ENCODE measurements around the gene NEDD4L.
"Not testable (repeated sequence)": the region's sequence is repeated elsewhere in the genome, so short reads cannot be mapped to it uniquely, and the experiment has no call there.

Gene NEDD4L

DNA sequence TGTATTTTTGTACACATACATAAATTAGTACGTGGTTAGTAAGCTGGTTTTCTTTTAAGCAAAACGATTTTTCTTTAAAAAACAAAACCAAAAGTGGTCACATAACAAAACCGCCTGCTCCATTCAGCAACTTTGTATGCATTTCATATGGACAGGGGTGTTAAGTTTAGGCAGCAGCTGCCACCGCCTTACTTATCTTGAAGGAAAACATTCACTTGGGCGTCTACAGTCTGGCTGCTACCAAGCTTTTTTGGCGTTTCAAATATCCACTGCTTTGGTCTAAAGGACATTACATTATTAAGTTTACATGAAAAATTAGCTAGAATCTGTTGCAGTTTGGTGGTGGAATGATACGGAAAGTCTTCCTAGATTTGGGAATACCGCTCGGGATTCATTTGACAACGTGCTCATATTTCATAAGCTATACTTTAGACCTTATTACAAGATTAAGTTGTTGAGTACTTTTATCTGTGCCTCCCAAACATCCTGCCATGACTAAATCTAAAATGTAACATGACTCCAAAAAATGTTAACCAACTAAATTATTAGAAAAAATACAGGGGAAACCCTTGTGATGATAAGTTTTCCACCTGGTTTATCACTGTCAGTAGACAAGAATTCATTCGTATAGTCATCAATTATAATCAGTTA, 214.8 kb downstream of the NEDD4L start:
- ChIA-PET POLR2A (no interaction called here), CTCF (no interaction called here)
- no peak for DNase-seq (ENCODE audit: extremely low spot score)
- TF ChIP-seq ELF4 (IDR thresholded peaks at IDR 0.05) (no peak), TARDBP (IDR thresholded peaks at IDR 0.05) (no peak), FOXK2 (IDR thresholded peaks at IDR 0.05) (no peak), NFRKB (IDR thresholded peaks at IDR 0.05) (no peak), L3MBTL2 (conservative IDR thresholded peaks at IDR 0.05) (no peak), ZNF384 (IDR thresholded peaks at IDR 0.05) (no peak), SUZ12 (IDR thresholded peaks at IDR 0.05) (no peak), ARNT (IDR thresholded peaks at IDR 0.05) (no peak), HDGF (IDR thresholded peaks at IDR 0.05; ENCODE audit: borderline replicate concordance) (no peak), FOXM1 (IDR thresholded peaks at IDR 0.05; ENCODE audit: borderline replicate concordance) (no peak), FOXA1 (IDR thresholded peaks at IDR 0.05) (no peak), SP1 (IDR thresholded peaks at IDR 0.05) (no peak), LEF1 (IDR thresholded peaks at IDR 0.05; ENCODE audit: borderline replicate concordance) (no peak), CTBP1 (IDR thresholded peaks at IDR 0.05; ENCODE audit: borderline replicate concordance) (no peak), PKNOX1 (IDR thresholded peaks at IDR 0.05) (no peak)

DNA sequence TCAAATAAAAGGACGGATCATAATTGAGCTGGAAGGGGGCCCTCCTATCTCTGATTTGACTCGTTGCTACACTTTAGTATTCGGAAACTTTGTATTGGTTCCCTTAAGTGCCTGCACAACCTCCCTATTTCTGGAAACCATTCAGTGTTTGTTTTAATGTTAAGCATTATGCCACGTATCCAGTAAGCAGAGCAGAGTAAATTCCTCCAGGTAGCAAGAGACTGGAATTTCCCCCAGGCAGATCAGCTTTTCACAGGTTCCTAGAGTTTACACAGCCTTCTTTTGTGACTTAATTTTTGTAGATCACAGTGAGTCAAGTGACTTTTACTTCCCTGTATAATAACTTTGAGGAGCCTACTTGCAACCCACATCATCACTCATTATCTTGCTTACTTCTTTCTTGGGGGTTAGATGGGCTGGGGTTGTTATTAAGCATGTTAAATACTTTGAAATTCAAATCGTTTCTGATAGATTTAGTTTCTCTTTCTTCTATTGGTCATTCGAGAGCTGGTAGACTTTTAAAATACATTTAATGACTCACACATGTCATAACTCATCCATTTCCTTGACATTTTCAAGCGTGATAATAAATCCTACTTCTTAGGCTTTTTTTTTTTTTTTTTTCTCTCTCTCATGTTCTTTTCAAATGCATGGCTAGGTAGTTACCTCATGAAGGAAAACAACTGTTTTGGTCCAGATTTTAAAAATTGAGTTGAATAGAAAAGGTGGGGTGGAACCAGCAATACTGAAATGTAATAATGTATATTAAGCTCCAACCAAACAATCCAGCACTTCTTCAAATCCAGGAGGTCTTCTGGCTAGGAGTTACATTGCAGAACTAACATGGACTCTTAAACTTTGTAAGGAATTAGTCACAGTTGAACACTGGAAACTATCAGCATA, 219.3 kb downstream of the NEDD4L start:
- ChIA-PET POLR2A (no interaction called here), CTCF (no interaction called here)
- TF ChIP-seq ZNF384 (IDR thresholded peaks at IDR 0.05) (peak; percentile 75), L3MBTL2 (conservative IDR thresholded peaks at IDR 0.05) (no peak), PKNOX1 (IDR thresholded peaks at IDR 0.05) (peak; percentile 80), FOXK2 (IDR thresholded peaks at IDR 0.05) (no peak)
- no peak for DNase-seq (ENCODE audit: extremely low spot score)

GRCh38 chr18:58264075-58264474, 220.0 kb downstream of the NEDD4L start:
- no peak for DNase-seq (ENCODE audit: extremely low spot score)
- no peak for TF ChIP-seq PKNOX1 (IDR thresholded peaks at IDR 0.05)
- no peak for TF ChIP-seq FOXA1 (IDR thresholded peaks at IDR 0.05)
- no peak for TF ChIP-seq TARDBP (IDR thresholded peaks at IDR 0.05)
- no peak for TF ChIP-seq LEF1 (IDR thresholded peaks at IDR 0.05; ENCODE audit: borderline replicate concordance)
- no peak for TF ChIP-seq L3MBTL2 (conservative IDR thresholded peaks at IDR 0.05)
- TF ChIP-seq CTBP1 (IDR thresholded peaks at IDR 0.05; ENCODE audit: borderline replicate concordance), result no peak
- no peak for TF ChIP-seq SUZ12 (IDR thresholded peaks at IDR 0.05)
- TF ChIP-seq ELF4 (IDR thresholded peaks at IDR 0.05), result no peak
- no peak for TF ChIP-seq FOXM1 (IDR thresholded peaks at IDR 0.05; ENCODE audit: borderline replicate concordance)
- TF ChIP-seq FOXK2 (IDR thresholded peaks at IDR 0.05), result no peak
- no peak for TF ChIP-seq NFRKB (IDR thresholded peaks at IDR 0.05)
- no peak for TF ChIP-seq SP1 (IDR thresholded peaks at IDR 0.05)
- no peak for TF ChIP-seq ZNF384 (IDR thresholded peaks at IDR 0.05)
- TF ChIP-seq ARNT (IDR thresholded peaks at IDR 0.05), result no peak
- no peak for TF ChIP-seq BHLHE40 (IDR thresholded peaks at IDR 0.05; ENCODE audit: borderline replicate concordance)
- TF ChIP-seq HDGF (IDR thresholded peaks at IDR 0.05; ENCODE audit: borderline replicate concordance), result no peak
- CTCF ChIA-PET, result no interaction called here
- POLR2A ChIA-PET, result no interaction called here

- CTCF ChIA-PET, result no interaction called here
- POLR2A ChIA-PET, result no interaction called here
Measured at GRCh38 chr18:58264840-58265239, 220.8 kb downstream of the NEDD4L start.

GRCh38 chr18:58265489-58265888, 221.5 kb downstream of the NEDD4L start:
- CTCF ChIA-PET; POLR2A ChIA-PET; DNase-seq (ENCODE audit: extremely low spot score): not testable (repeated sequence)

More at GRCh38 chr18:58264840-58265239, 220.8 kb downstream of the NEDD4L start:
- DNase-seq (ENCODE audit: extremely low spot score), result no peak
- TF ChIP-seq LEF1 (IDR thresholded peaks at IDR 0.05; ENCODE audit: borderline replicate concordance), result no peak
- TF ChIP-seq ZNF384 (IDR thresholded peaks at IDR 0.05), result no peak
- TF ChIP-seq PKNOX1 (IDR thresholded peaks at IDR 0.05), result no peak
- no peak for TF ChIP-seq ARNT (IDR thresholded peaks at IDR 0.05)
- TF ChIP-seq NFRKB (IDR thresholded peaks at IDR 0.05), result no peak
- TF ChIP-seq SUZ12 (IDR thresholded peaks at IDR 0.05), result no peak
- TF ChIP-seq FOXA1 (IDR thresholded peaks at IDR 0.05), result no peak
- no peak for TF ChIP-seq CTBP1 (IDR thresholded peaks at IDR 0.05; ENCODE audit: borderline replicate concordance)
- TF ChIP-seq TARDBP (IDR thresholded peaks at IDR 0.05), result no peak
- no peak for TF ChIP-seq HDGF (IDR thresholded peaks at IDR 0.05; ENCODE audit: borderline replicate concordance)
- TF ChIP-seq FOXM1 (IDR thresholded peaks at IDR 0.05; ENCODE audit: borderline replicate concordance), result no peak

DNA sequence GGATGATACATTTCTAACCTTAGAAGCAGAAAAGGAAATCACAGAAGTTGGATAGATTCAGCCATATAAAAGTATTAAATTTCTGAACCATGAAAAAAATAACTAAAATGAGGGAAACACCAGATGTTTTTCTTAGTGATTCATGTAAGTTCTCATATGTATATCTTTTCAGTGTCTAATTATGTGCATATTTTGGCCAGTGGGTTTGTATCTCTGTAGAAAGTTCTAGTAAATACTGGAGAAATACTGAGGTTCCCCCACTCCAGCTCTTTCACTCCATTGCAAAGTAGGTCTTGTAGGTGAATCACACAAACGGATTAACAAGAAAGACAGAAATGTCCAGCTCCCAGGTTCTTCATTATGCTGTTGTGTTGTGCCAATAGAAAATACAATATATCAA, 222.3 kb downstream of the NEDD4L start:
- ChIA-PET POLR2A (no interaction called here), CTCF (no interaction called here)
- no peak for DNase-seq (ENCODE audit: extremely low spot score)
- no peak for TF ChIP-seq FOXM1 (IDR thresholded peaks at IDR 0.05; ENCODE audit: borderline replicate concordance)
- no peak for TF ChIP-seq HDGF (IDR thresholded peaks at IDR 0.05; ENCODE audit: borderline replicate concordance)
- TF ChIP-seq PKNOX1 (IDR thresholded peaks at IDR 0.05), result no peak
- no peak for TF ChIP-seq L3MBTL2 (conservative IDR thresholded peaks at IDR 0.05)
- no peak for TF ChIP-seq ELF4 (IDR thresholded peaks at IDR 0.05)
- no peak for TF ChIP-seq BHLHE40 (IDR thresholded peaks at IDR 0.05; ENCODE audit: borderline replicate concordance)
- TF ChIP-seq FOXK2 (IDR thresholded peaks at IDR 0.05), result no peak
- no peak for TF ChIP-seq TARDBP (IDR thresholded peaks at IDR 0.05)
- TF ChIP-seq SP1 (IDR thresholded peaks at IDR 0.05), result no peak
- TF ChIP-seq LEF1 (IDR thresholded peaks at IDR 0.05; ENCODE audit: borderline replicate concordance), result no peak
- no peak for TF ChIP-seq NFRKB (IDR thresholded peaks at IDR 0.05)
- TF ChIP-seq CTBP1 (IDR thresholded peaks at IDR 0.05; ENCODE audit: borderline replicate concordance), result no peak
- no peak for TF ChIP-seq ZNF384 (IDR thresholded peaks at IDR 0.05)
